Activated CD8-positive, alpha-beta T cell treated with anti-CD3 and anti-CD28 coated beads for 36 hours (primary cell): ENCODE measurements around the gene SART1. TPM values are rescaled to one million over a fixed set of nuclear protein-coding genes. Genes with fewer than 3 reads are reported as not detected.
"Not testable (repeated sequence)": the region's sequence is repeated elsewhere in the genome, so short reads cannot be mapped to it uniquely, and the experiment has no call there.

ENCODE experiments used
- ATAC-seq: fragments of 200-7000 bp; cut with Tn5 transposase; one replicate; pipeline ENCODE4 v1.10.0; 2021; ENCODE audit warnings: mild to moderate bottlenecking, moderate library complexity
- CTCF ChIA-PET: fragments of 350-600 bp; sonication (Branson Sonifier 250); formaldehyde crosslinking; loops from one replicate; lab custom pipeline; 2021; ENCODE audit warnings: antibody characterized with exemption; lab: Charles Lee
- POLR2A ChIA-PET: fragments of 350-600 bp; sonication (Branson Sonifier 250); formaldehyde crosslinking; loops from one replicate; lab custom pipeline; 2021; ENCODE audit warnings: antibody characterized with exemption; lab: Charles Lee
- DNase-seq: peaks from one replicate; pipeline ENCODE4 v3.0.0-alpha.2; 2020
- H3K27ac Mint-ChIP-seq: one replicate; pipeline ENCODE4 v1.8.0; 2021; ENCODE audit warnings: mild to moderate bottlenecking, mixed read lengths
- H3K27me3 Mint-ChIP-seq: one replicate; pipeline ENCODE4 v1.8.0; 2021; ENCODE audit warnings: mixed read lengths
- H3K36me3 Mint-ChIP-seq: one replicate; pipeline ENCODE4 v1.8.0; 2021; ENCODE audit warnings: low read depth, mixed read lengths
- H3K4me1 Mint-ChIP-seq: one replicate; pipeline ENCODE4 v1.8.0; 2021; ENCODE audit warnings: low read depth, mixed read lengths
- H3K4me3 Mint-ChIP-seq: one replicate; pipeline ENCODE4 v1.8.0; 2021; ENCODE audit warnings: mild to moderate bottlenecking, moderate library complexity, mixed read lengths
- H3K9me3 Mint-ChIP-seq: one replicate; pipeline ENCODE4 v1.8.0; 2021; ENCODE audit warnings: mixed read lengths
- CTCF ChIP-seq: fragments of 200-600 bp; IDR thresholded peaks from one replicate; pipeline ENCODE4 v1.8.0; 2022; ENCODE audit warnings: antibody characterized with exemption, mild to moderate bottlenecking
- intact Hi-C: fragments of 100-400 bp; cut with micrococcal nuclease; formaldehyde crosslinking; loops from one replicate; pipeline ENCODE4 v1.10.0; 2022
- total RNA-seq, 2 experiments: library from RNA; stranded (reverse); gene quantifications; one replicate each; pipeline ENCODE4 v1.2.3, GENCODE V29; 2021

The SART1 gene
- total RNA-seq, 2 experiments from 2014 or later: 58.3 to 63.9 TPM

GRCh38 chr11:66022401-66023185, 61.1 kb downstream of the SART1 start:
- ATAC-seq (peak; percentile 97), DNase-seq (peak; percentile 88)
- ChIA-PET CTCF (interaction anchor here (0.6 to 3.0 kb wide), 48 partner anchors 8 to 384 kb away, joined by 3 to 39 read pairs (median 4); partner anchors contain the start of genes BANF1, CCDC85B, CST6 and KAT5), POLR2A (interaction anchor here (0.6 to 2.2 kb wide), 5 partner anchors 10 to 362 kb away, joined by 3 to 7 read pairs (median 5); partner anchors contain the start of gene BANF1)
- peak; percentile 96 for TF ChIP-seq CTCF
- Mint-ChIP-seq H3K36me3 (no peaks in the 10 kb centered on the region), H3K9me3 (no peaks in the 10 kb centered on the region), H3K27ac (no peak overlapping the region), H3K4me3 (peak overlapping the region; percentile 22), H3K4me1 (peaks cover 16% of the 10 kb centered on the region), H3K27me3 (peaks cover 8% of the 10 kb centered on the region)
- intact Hi-C loops: no loop called here

GRCh38 chr11:66023186-66023440, 61.6 kb downstream of the SART1 start:
- ChIA-PET POLR2A (interaction anchor here (1.2 to 2.2 kb wide), 2 partner anchors 10 to 19 kb away, joined by 3 to 5 read pairs; no protein-coding TSS in a partner anchor), CTCF (interaction anchor here (0.7 to 3.0 kb wide), 28 partner anchors 8 to 384 kb away, joined by 3 to 39 read pairs (median 6); partner anchors contain the start of genes CCDC85B, CST6, KAT5 and SF3B2)
- intact Hi-C loops, DNase-seq, H3K36me3 Mint-ChIP-seq, H3K9me3 Mint-ChIP-seq, ATAC-seq, H3K27ac Mint-ChIP-seq, H3K4me3 Mint-ChIP-seq, H3K27me3 Mint-ChIP-seq: not testable (repeated sequence)
- H3K4me1 Mint-ChIP-seq: peaks cover 14% of the 10 kb centered on the region

GRCh38 chr11:66026017-66026529, 64.5 kb downstream of the SART1 start, which contains the start of gene CATSPER1:
CATSPER1 (minus strand) TSS chr11:66026479; CDS start chr11:66026379, 100 bp downstream.
- DNase-seq (no peak), ATAC-seq (no peak)
- ChIA-PET POLR2A (interaction anchor here (1.0 kb wide), 1 partner anchor 15 kb away, joined by 4 read pairs; no protein-coding TSS in a partner anchor), CTCF (interaction anchor here (4.5 kb wide), 1 partner anchor 19 kb away, joined by 22 read pairs; no protein-coding TSS in a partner anchor)
- Mint-ChIP-seq H3K27ac (no peak within 1 kb of the TSS), H3K9me3 (no peaks in the 10 kb centered on the region), H3K4me3 (no peak within 1 kb of the TSS), H3K27me3 (peaks cover 8% of the 10 kb centered on the region), H3K36me3 (no peaks in the 10 kb centered on the region), H3K4me1 (peaks cover 7% of the 10 kb centered on the region)
- no peak for TF ChIP-seq CTCF
- intact Hi-C loops: no loop called here

Other genes with a start within 250 kb of the SART1 start
- gene KAT5, start 249.5 kb upstream of the SART1 start, total RNA-seq: 10 to 100 TPM; 67.7 to 71.8 TPM
- gene RNASEH2C, start 240.9 kb upstream of the SART1 start, total RNA-seq: 100 to 1,000 TPM; 101 to 109 TPM
- gene AP5B1, start 180.8 kb upstream of the SART1 start, total RNA-seq: 10 to 100 TPM; 30.9 to 31.1 TPM
- 1 to 10 TPM in 1 of 2 experiments, under 1 TPM in 1; 0.90 to 1.2 TPM for gene OVOL1, start 174.7 kb upstream of the SART1 start, total RNA-seq
- 1 to 10 TPM; 1.6 to 2.1 TPM for gene SNX32, start 127.8 kb upstream of the SART1 start, total RNA-seq
- gene CFL1, start 103.6 kb upstream of the SART1 start, total RNA-seq: 1,000 to 10,000 TPM; 1,059 to 1,062 TPM
- 10 to 100 TPM; 54.7 to 60.2 TPM for gene MUS81, start 101.3 kb upstream of the SART1 start, total RNA-seq
- gene EFEMP2, start 88.9 kb upstream of the SART1 start, total RNA-seq: 10 to 100 TPM; 17.1 to 18.0 TPM
- gene CTSW, start 81.9 kb upstream of the SART1 start, total RNA-seq: 100 to 1,000 TPM; 124 to 126 TPM
- 10 to 100 TPM; 78.8 to 79.9 TPM for gene FIBP, start 73.3 kb upstream of the SART1 start, total RNA-seq
- 10 to 100 TPM; 68.8 to 72.4 TPM for gene CCDC85B, start 71.1 kb upstream of the SART1 start, total RNA-seq
- gene FOSL1, start 61.3 kb upstream of the SART1 start, total RNA-seq: 10 to 100 TPM in 1 of 2 experiments, 1 to 10 TPM in 1; 9.9 to 10.2 TPM
- 10 to 100 TPM; 26.2 to 26.3 TPM for gene C11orf68, start 42.7 kb upstream of the SART1 start, total RNA-seq
- 100 to 1,000 TPM; 135 TPM for gene DRAP1, start 42.3 kb upstream of the SART1 start, total RNA-seq
- gene TSGA10IP, start 16.3 kb upstream of the SART1 start, total RNA-seq: not detected
- gene EIF1AD, start 40.4 kb downstream of the SART1 start, total RNA-seq: 10 to 100 TPM; 44.4 to 45.6 TPM
- gene BANF1, start 40.8 kb downstream of the SART1 start, total RNA-seq: 100 to 1,000 TPM; 267 to 311 TPM
- gene CST6, start 50.3 kb downstream of the SART1 start, total RNA-seq: under 1 TPM in 1 of 2 experiments, not detected in 1; 0.50 TPM
- not detected for gene CATSPER1, start 64.7 kb downstream of the SART1 start, total RNA-seq
- 1 to 10 TPM in 1 of 2 experiments, under 1 TPM in 1; 0.51 to 1.0 TPM for gene GAL3ST3, start 87.4 kb downstream of the SART1 start, total RNA-seq
- 100 to 1,000 TPM; 255 to 278 TPM for gene SF3B2, start 90.6 kb downstream of the SART1 start, total RNA-seq
- gene PACS1, start 108.5 kb downstream of the SART1 start, total RNA-seq: 10 to 100 TPM; 76.3 to 78.3 TPM